ENCODE measurements around the gene HDGF. TPM values are rescaled to one million over a fixed set of nuclear protein-coding genes. Genes with fewer than 3 reads are reported as not detected.

The HDGF gene
- total and polyA plus RNA-seq, 2 donors (not counting 3 experiments of a cell fraction or from before 2014, with no cell fraction given) = 95.1 to 298 TPM

DNA sequence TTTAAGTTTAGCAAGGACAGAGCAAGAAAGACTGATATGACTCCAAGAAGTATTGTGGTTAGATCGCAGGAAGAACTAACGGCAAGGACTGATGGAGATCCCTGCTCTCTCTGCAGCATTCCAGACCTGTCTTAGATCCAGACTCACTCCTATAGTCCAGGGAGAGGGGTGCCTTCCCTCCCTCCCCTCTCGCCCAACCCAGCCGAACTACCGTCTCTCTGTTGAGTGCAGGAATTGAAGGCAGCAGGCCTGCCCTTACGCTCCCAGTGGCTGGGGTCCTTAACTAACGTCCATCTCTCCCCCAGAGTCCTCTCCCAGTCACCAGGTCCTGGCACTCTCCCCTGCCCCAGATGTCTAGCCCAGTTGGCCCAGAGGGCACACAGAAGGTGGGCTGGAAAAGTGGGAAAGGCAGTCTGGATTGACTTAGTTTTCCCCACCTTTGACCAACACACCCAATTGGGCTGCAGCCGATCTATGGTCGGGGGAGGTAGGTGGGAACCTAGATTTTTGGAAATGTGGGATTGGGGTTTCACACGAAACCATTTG is 47.2 kb downstream of the HDGF start:
- no peaks in the 10 kb centered on the region for H3K9me1 ChIP-seq (replicated peaks; ENCODE audit: control insufficient read depth, extremely low read depth, insufficient read depth, low read length)
- no peak for FAIRE-seq
- H3K4me3 ChIP-seq (replicated peaks in 1 of 3; ENCODE audit: insufficient read depth in 1 of 3, low read depth in 1 of 3, low read length in 3 of 3) = no peak overlapping the region
- dilution Hi-C loops (cut with MboI; ENCODE audit: extremely low pct_ligation_motif_present, low sequenced_read_pairs) = no loop called here
- peaks cover 19% of the 10 kb centered on the region for H3K4me1 ChIP-seq (ENCODE audit: control insufficient read depth, extremely low read depth, insufficient read depth, low read length)
- H4K20me1 ChIP-seq (replicated peaks; ENCODE audit: control insufficient read depth, extremely low read depth, insufficient read depth, low read length) = no peaks in the 10 kb centered on the region
- no peak overlapping the region for H3K9ac ChIP-seq (replicated peaks; ENCODE audit: extremely low read depth, insufficient read depth, low read length)
- H3K4me2 ChIP-seq (ENCODE audit: insufficient read depth, low read length) = no peak overlapping the region
- DNase-seq (ENCODE audit: low read depth, low spot score) = no peak
- POLR2A ChIA-PET = interaction anchor here (0.8 kb wide), 1 partner anchor 15 kb away, joined by 3 read pairs; no protein-coding TSS in a partner anchor
- TF ChIP-seq EZH2 (IDR thresholded peaks at IDR 0.05; ENCODE audit: borderline replicate concordance, low read depth, low read length, severe bottlenecking) = no peak
- TF ChIP-seq POLR2AphosphoS5 (IDR thresholded peaks at IDR 0.05; ENCODE audit: insufficient read depth, low read depth, low read length) = no peak
- TF ChIP-seq MAX (IDR thresholded peaks at IDR 0.05; ENCODE audit: insufficient read depth, insufficient read length) = no peak
- TF ChIP-seq GATA2 (IDR thresholded peaks at IDR 0.05; ENCODE audit: insufficient read depth, insufficient read length, low read depth, low read length) = no peak
- no peaks in the 10 kb centered on the region for H3K79me2 ChIP-seq (ENCODE audit: control insufficient read depth, insufficient read depth, low read length)
- no TSS peak for BruUV-seq (replicated peaks)
- no peaks in the 10 kb centered on the region for H3K36me3 ChIP-seq (ENCODE audit: control insufficient read depth in 2 of 2, extremely low read depth in 1 of 2, insufficient read depth in 2 of 2, low read length in 2 of 2)
- H3K27ac ChIP-seq (ENCODE audit: insufficient read depth, low read depth, low read length) = no peak overlapping the region
- peaks cover 0 to 3% of the 10 kb centered on the region in 2 experiments for H3K27me3 ChIP-seq (ENCODE audit: control insufficient read depth in 2 of 2, insufficient read depth in 2 of 2, low read length in 2 of 2)
- no peak overlapping the region for H2AFZ ChIP-seq (ENCODE audit: low read depth, low read length)
- CTCF ChIA-PET = interaction anchor here (1.0 to 15.5 kb wide), 6 partner anchors 15 to 80 kb away, joined by 3 to 453 read pairs (median 14); partner anchors contain the start of gene NES
- H3K9me3 ChIP-seq (replicated peaks; ENCODE audit: control insufficient read depth, insufficient read depth, low read length) = no peaks in the 10 kb centered on the region
- intact Hi-C loops (cut with micrococcal nuclease) = no loop called here

GRCh38 chr1:156703741-156704140 is 47.7 kb downstream of the HDGF start:
- H3K9me3 ChIP-seq (replicated peaks; ENCODE audit: control insufficient read depth, insufficient read depth, low read length) = no peaks in the 10 kb centered on the region
- H3K4me2 ChIP-seq (ENCODE audit: insufficient read depth, low read length) = no peak overlapping the region
- H3K79me2 ChIP-seq (ENCODE audit: control insufficient read depth, insufficient read depth, low read length) = no peaks in the 10 kb centered on the region
- no peak overlapping the region for H3K27ac ChIP-seq (ENCODE audit: insufficient read depth, low read depth, low read length)
- no peaks in the 10 kb centered on the region for H3K9me1 ChIP-seq (replicated peaks; ENCODE audit: control insufficient read depth, extremely low read depth, insufficient read depth, low read length)
- ChIA-PET CTCF (interaction anchor here (1.0 to 15.5 kb wide), 5 partner anchors 14 to 76 kb away, joined by 3 to 453 read pairs (median 5); partner anchors contain the start of gene NES), POLR2A (no interaction called here)
- BruUV-seq (replicated peaks) = no TSS peak
- no peak overlapping the region for H3K4me3 ChIP-seq (replicated peaks in 1 of 3; ENCODE audit: insufficient read depth in 1 of 3, low read depth in 1 of 3, low read length in 3 of 3)
- TF ChIP-seq JUN (IDR thresholded peaks at IDR 0.05; ENCODE audit: borderline replicate concordance, insufficient read depth, insufficient read length, low read depth) = no peak
- no peak for TF ChIP-seq FOS (IDR thresholded peaks at IDR 0.05; ENCODE audit: borderline replicate concordance, insufficient read depth, low read length)
- no peak for TF ChIP-seq POLR2AphosphoS5 (IDR thresholded peaks at IDR 0.05; ENCODE audit: insufficient read depth, low read depth, low read length)
- no peak for TF ChIP-seq CTCF (IDR thresholded peaks at IDR 0.05; ENCODE audit: extremely low read depth in 1 of 2, insufficient read depth in 1 of 2, low read depth in 1 of 2, low read length in 2 of 2)
- TF ChIP-seq MYC (IDR thresholded peaks at IDR 0.05; ENCODE audit: low read depth, low read length) = no peak
- TF ChIP-seq GATA2 (IDR thresholded peaks at IDR 0.05; ENCODE audit: insufficient read depth, insufficient read length, low read depth, low read length) = no peak
- no peak for TF ChIP-seq EZH2 (IDR thresholded peaks at IDR 0.05; ENCODE audit: borderline replicate concordance, low read depth, low read length, severe bottlenecking)
- TF ChIP-seq MAX (IDR thresholded peaks at IDR 0.05; ENCODE audit: insufficient read depth, insufficient read length) = no peak
- no peak for TF ChIP-seq POLR2A (IDR thresholded peaks at IDR 0.05; ENCODE audit: low read depth, low read length)
- no peaks in the 10 kb centered on the region for H3K36me3 ChIP-seq (ENCODE audit: control insufficient read depth in 2 of 2, extremely low read depth in 1 of 2, insufficient read depth in 2 of 2, low read length in 2 of 2)
- DNase-seq (ENCODE audit: low read depth, low spot score) (no peak), FAIRE-seq (no peak)
- dilution Hi-C loops (cut with MboI; ENCODE audit: extremely low pct_ligation_motif_present, low sequenced_read_pairs) (no loop called here), intact Hi-C loops (cut with micrococcal nuclease) (no loop called here)
- no peaks in the 10 kb centered on the region for H4K20me1 ChIP-seq (replicated peaks; ENCODE audit: control insufficient read depth, extremely low read depth, insufficient read depth, low read length)
- H2AFZ ChIP-seq (ENCODE audit: low read depth, low read length) = no peak overlapping the region
- peaks cover 19% of the 10 kb centered on the region for H3K4me1 ChIP-seq (ENCODE audit: control insufficient read depth, extremely low read depth, insufficient read depth, low read length)
- H3K27me3 ChIP-seq (ENCODE audit: control insufficient read depth in 2 of 2, insufficient read depth in 2 of 2, low read length in 2 of 2) = peaks cover 0 to 3% of the 10 kb centered on the region in 2 experiments
- H3K9ac ChIP-seq (replicated peaks; ENCODE audit: extremely low read depth, insufficient read depth, low read length) = no peak overlapping the region

All from endothelial cell of umbilical vein (primary cell).